CD8-positive, alpha-beta memory T cell (primary cell): ENCODE measurements around the gene CAP2. TPM values are rescaled to one million over a fixed set of nuclear protein-coding genes. Genes with fewer than 3 reads are reported as not detected.
"Not testable (repeated sequence)": the region's sequence is repeated elsewhere in the genome, so short reads cannot be mapped to it uniquely, and the experiment has no call there.

ENCODE experiments used
- CTCF ChIA-PET: fragments of 350-600 bp; sonication (Branson Sonifier 250); formaldehyde crosslinking; loops from one replicate; lab custom pipeline; 2021; ENCODE audit warnings: antibody characterized with exemption; lab: Charles Lee
- POLR2A ChIA-PET: fragments of 350-600 bp; sonication (Branson Sonifier 250); formaldehyde crosslinking; loops from one replicate; lab custom pipeline; 2021; ENCODE audit warnings: antibody characterized with exemption; lab: Charles Lee
- DNase-seq, 5 donors: peaks; one replicate each; pipeline versions ENCODE4 v3.0.0 to v3.0.0-alpha.2; 2020 to 2022; ENCODE audit warnings: mixed read lengths in 1 of 5
- H3K27ac ChIP-seq: one replicate; pipeline ENCODE4 v1.7.0; 2013; ENCODE audit warnings: low read depth, mild to moderate bottlenecking, low read length, moderate library complexity
- H3K27me3 ChIP-seq: 2 replicates; pipeline ENCODE4 v1.7.0; 2013; ENCODE audit warnings: low read length, mild to moderate bottlenecking; ENCODE audit not compliant: insufficient read depth, poor library complexity, severe bottlenecking
- H3K36me3 ChIP-seq: 2 replicates; pipeline ENCODE4 v1.7.0; 2013; ENCODE audit warnings: mild to moderate bottlenecking, low read length, moderate library complexity; ENCODE audit not compliant: insufficient read depth
- H3K4me1 ChIP-seq: 2 replicates; pipeline ENCODE4 v1.7.0; 2013; ENCODE audit warnings: mild to moderate bottlenecking, low read length, moderate library complexity; ENCODE audit not compliant: insufficient read depth
- H3K4me3 ChIP-seq: 2 replicates; pipeline ENCODE4 v1.7.0; 2013; ENCODE audit warnings: mild to moderate bottlenecking, low read length
- H3K9me3 ChIP-seq: 2 replicates; pipeline ENCODE4 v1.7.0; 2013; ENCODE audit warnings: mild to moderate bottlenecking, low read length
- H3K27ac Mint-ChIP-seq, 8 donors: one replicate each; pipeline ENCODE4 v1.8.0; 2020 to 2021; ENCODE audit warnings: mixed read lengths in 8 of 8, mild to moderate bottlenecking in 6 of 8, inconsistent platforms in 3 of 8, moderate library complexity in 3 of 8
- H3K27me3 Mint-ChIP-seq, 2 donors: one replicate each; pipeline ENCODE4 v1.8.0; 2020 to 2021; ENCODE audit warnings: mixed read lengths in 2 of 2, mild to moderate bottlenecking in 1 of 2, moderate library complexity in 1 of 2
- H3K36me3 Mint-ChIP-seq, 3 donors: one replicate each; pipeline ENCODE4 v1.8.0; 2020 to 2021; ENCODE audit warnings: mixed read lengths in 3 of 3, inconsistent platforms in 1 of 3, mild to moderate bottlenecking in 1 of 3
- H3K4me1 Mint-ChIP-seq, 3 donors: one replicate each; pipeline ENCODE4 v1.8.0; 2020 to 2021; ENCODE audit warnings: mixed read lengths in 3 of 3, inconsistent platforms in 1 of 3, mild to moderate bottlenecking in 1 of 3
- H3K4me3 Mint-ChIP-seq, 7 donors: one replicate each; pipeline ENCODE4 v1.8.0; 2020 to 2021; ENCODE audit warnings: mixed read lengths in 7 of 7, mild to moderate bottlenecking in 6 of 7, moderate library complexity in 4 of 7, inconsistent platforms in 2 of 7
- H3K9me3 Mint-ChIP-seq, 5 donors: one replicate each; pipeline ENCODE4 v1.8.0; 2020 to 2022; ENCODE audit warnings: mixed read lengths in 5 of 5, mild to moderate bottlenecking in 3 of 5, moderate library complexity in 2 of 5, inconsistent platforms in 1 of 5
- polyA plus RNA-seq: library from polyadenylated mRNA; unstranded; fragments of 300-500 nt; fragmentation: Illumina TruSeq; gene quantifications from one replicate; pipeline ENCODE4 v1.2.3, GENCODE V29; 2021
- total RNA-seq, 2 experiments: library from RNA; stranded (reverse); gene quantifications; one replicate each; pipeline ENCODE4 v1.2.3, GENCODE V29; 2021

Gene CAP2
- total and polyA plus RNA-seq, 3 experiments from 2014 or later = 1.0 TPM; not detected in 2

DNA sequence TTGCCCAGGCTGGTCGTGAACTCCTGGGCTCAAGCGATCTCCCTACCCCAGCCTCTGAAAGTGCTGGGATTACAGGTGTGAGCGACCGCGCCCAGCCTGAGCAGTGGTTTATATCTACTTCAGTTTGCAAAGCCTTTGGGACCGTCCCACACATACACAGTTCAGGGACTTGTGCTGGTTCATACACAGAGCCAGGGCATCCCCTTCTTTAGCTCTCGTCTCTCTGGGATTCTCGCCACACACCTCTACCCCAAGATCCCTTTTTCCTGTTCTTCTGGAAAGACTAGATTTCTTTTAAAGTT lies 12.5 kb downstream of the CAP2 start:
- peaks cover 0 to 8% of the 10 kb centered on the region in 2 donors for H3K27me3 Mint-ChIP-seq
- no peaks in the 10 kb centered on the region for H3K4me1 Mint-ChIP-seq
- no peaks in the 10 kb centered on the region for H3K9me3 ChIP-seq
- H3K36me3 Mint-ChIP-seq = no peaks in the 10 kb centered on the region
- H3K9me3 Mint-ChIP-seq = peaks cover 0 to 7% (median 3%) of the 10 kb centered on the region in 5 donors
- no peaks in the 10 kb centered on the region for H3K27me3 ChIP-seq
- H3K27ac Mint-ChIP-seq = no peak overlapping the region
- ChIA-PET POLR2A (no interaction called here), CTCF (no interaction called here)
- no peak for DNase-seq
- no peaks in the 10 kb centered on the region for H3K36me3 ChIP-seq
- no peak overlapping the region for H3K4me3 Mint-ChIP-seq
- H3K4me1 ChIP-seq = no peaks in the 10 kb centered on the region
- H3K4me3 ChIP-seq = no peak overlapping the region
- H3K27ac ChIP-seq = no peak overlapping the region

DNA sequence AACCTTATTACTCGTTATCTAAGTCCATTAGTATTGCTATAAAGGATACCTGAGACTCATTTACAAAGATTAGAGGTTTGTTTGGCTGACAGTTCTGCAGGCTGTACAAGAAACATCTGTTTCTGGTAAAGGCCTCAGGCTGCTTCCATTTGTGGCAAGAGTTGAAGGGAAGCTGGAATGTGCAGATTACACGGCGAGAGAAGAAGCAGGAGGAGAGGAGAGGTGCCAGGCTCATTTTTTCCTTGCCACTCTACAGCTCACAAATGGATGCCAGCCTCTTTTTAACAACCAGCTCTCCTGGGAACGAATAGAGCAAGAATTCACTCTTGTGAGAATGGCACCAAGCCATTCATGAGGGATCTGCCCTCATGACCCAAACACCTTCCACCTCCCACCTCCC lies 14.7 kb downstream of the CAP2 start:
- H3K27me3 ChIP-seq = no peaks in the 10 kb centered on the region
- ChIA-PET POLR2A (no interaction called here), CTCF (no interaction called here)
- Mint-ChIP-seq H3K27ac (no peak overlapping the region), H3K27me3 (peaks cover 1 to 12% of the 10 kb centered on the region in 2 donors), H3K36me3 (peaks cover 0 to 2% (median 0%) of the 10 kb centered on the region in 3 donors), H3K9me3 (peaks cover 0 to 8% (median 7%) of the 10 kb centered on the region in 5 donors), H3K4me3 (no peak overlapping the region), H3K4me1 (no peaks in the 10 kb centered on the region)
- no peak overlapping the region for H3K27ac ChIP-seq
- H3K4me1 ChIP-seq = no peaks in the 10 kb centered on the region
- no peak for DNase-seq
- H3K4me3 ChIP-seq = no peak overlapping the region
- no peaks in the 10 kb centered on the region for H3K9me3 ChIP-seq
- no peaks in the 10 kb centered on the region for H3K36me3 ChIP-seq

DNA sequence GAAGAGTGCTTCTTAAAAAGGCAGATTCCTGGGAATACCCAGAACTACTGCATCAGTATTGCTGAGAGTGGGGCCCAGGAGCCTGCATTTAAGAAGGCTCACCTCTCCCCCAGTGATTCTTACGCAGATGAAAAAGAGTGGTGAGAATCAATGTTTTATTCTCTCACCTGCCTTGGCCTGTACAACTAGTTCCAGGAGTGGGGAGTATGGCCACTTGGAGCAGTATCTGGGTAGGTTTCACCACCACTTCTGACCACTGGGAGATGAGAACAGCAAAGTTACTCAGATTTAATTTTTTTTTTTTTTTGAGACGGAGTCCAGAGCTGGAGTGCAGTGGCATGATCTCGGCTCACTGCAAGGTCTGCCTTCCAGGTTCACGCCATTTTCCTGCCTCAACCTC lies 16.9 kb downstream of the CAP2 start:
- Mint-ChIP-seq H3K4me1 (no peaks in the 10 kb centered on the region), H3K9me3 (peaks cover 0 to 8% (median 7%) of the 10 kb centered on the region in 5 donors), H3K27ac (no peak overlapping the region), H3K36me3 (peaks cover 0 to 2% (median 0%) of the 10 kb centered on the region in 3 donors), H3K4me3 (no peak overlapping the region), H3K27me3 (peaks cover 3 to 9% of the 10 kb centered on the region in 2 donors)
- CTCF ChIA-PET = no interaction called here
- no peak for DNase-seq
- H3K9me3 ChIP-seq = no peaks in the 10 kb centered on the region
- no peaks in the 10 kb centered on the region for H3K4me1 ChIP-seq
- POLR2A ChIA-PET = no interaction called here
- no peaks in the 10 kb centered on the region for H3K27me3 ChIP-seq
- H3K4me3 ChIP-seq = no peak overlapping the region
- H3K27ac ChIP-seq = no peak overlapping the region
- no peaks in the 10 kb centered on the region for H3K36me3 ChIP-seq

DNA sequence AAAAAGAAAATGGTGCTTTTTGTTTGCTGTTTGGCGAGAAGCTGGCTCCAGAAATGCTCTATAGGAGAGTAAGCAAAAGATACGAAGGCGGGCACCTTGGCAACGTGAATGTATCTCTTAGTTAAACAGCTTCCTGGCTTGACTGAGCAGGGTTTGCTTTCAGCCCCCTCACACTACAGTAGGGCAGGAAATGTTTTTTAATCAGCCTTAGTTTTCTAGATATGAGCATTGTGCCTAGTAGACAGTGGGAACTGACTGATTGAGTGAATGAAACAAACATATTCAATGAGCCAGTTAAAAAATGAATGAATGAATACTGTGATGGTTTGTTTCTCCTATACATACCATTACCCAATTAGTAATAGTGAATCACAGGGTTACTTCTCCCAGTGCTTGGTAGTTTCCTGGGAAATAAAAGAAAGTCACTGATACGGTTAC lies 19.9 kb downstream of the CAP2 start:
- Histone ChIP-seq H3K9me3 (no peaks in the 10 kb centered on the region), H3K4me3 (no peak overlapping the region), H3K4me1 (no peaks in the 10 kb centered on the region), H3K27ac (no peak overlapping the region), H3K27me3 (no peaks in the 10 kb centered on the region), H3K36me3 (no peaks in the 10 kb centered on the region)
- peaks cover 0 to 2% (median 0%) of the 10 kb centered on the region in 3 donors for H3K36me3 Mint-ChIP-seq
- DNase-seq = no peak
- ChIA-PET POLR2A (no interaction called here), CTCF (no interaction called here)
- H3K27me3 Mint-ChIP-seq = peaks cover 3 to 13% of the 10 kb centered on the region in 2 donors
- no peaks in the 10 kb centered on the region for H3K4me1 Mint-ChIP-seq
- no peak overlapping the region for H3K4me3 Mint-ChIP-seq
- H3K9me3 Mint-ChIP-seq = peaks cover 0 to 7% (median 6%) of the 10 kb centered on the region in 5 donors
- H3K27ac Mint-ChIP-seq = no peak overlapping the region

DNA sequence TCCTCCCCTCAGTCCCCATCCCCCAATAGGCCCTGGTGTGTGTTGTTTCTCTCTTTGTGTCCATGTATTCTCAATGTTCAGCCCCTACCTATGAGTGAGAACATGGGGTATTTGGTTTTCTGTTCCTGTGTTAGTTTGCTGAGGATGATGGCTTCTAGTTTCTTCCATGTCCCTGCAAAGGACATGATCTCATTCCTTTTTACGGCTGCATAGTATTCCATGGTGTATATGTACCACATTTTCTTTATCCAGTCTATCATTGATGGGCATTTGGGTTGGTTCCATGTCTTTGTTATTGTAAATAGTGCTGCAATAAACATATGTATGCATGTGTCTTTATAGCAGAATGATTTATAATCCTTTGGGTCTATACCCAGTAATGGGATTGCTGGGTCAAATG lies 21.0 kb downstream of the CAP2 start:
- CTCF ChIA-PET, POLR2A ChIA-PET, H3K27ac Mint-ChIP-seq, H3K9me3 ChIP-seq, H3K27me3 ChIP-seq, H3K4me3 ChIP-seq, H3K36me3 ChIP-seq, H3K36me3 Mint-ChIP-seq, H3K4me1 ChIP-seq, H3K4me3 Mint-ChIP-seq, H3K4me1 Mint-ChIP-seq, H3K27ac ChIP-seq, DNase-seq, H3K9me3 Mint-ChIP-seq: not testable (repeated sequence)
- peaks cover 3 to 18% of the 10 kb centered on the region in 2 donors for H3K27me3 Mint-ChIP-seq

DNA sequence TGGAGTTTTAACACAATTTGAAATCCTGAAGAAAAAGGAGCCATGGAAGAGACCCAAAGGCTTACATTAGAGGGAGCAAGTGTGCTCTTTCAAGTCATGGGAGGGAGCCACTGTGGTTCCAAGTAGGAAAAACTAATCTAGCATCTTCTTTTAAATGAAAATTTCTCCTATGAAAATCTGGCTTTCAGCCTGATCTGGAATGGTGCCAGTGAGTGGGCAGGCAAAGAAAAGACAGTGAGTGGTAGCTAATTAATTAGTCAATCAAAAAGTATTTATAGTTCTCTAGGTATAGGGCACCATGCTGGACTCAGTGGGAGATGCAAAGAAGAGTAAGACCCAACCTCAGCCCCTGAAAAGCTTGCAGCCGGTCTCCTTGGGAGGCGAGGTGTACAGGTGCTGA lies 21.9 kb downstream of the CAP2 start:
- Mint-ChIP-seq H3K4me3 (no peak overlapping the region), H3K27me3 (peaks cover 3 to 13% of the 10 kb centered on the region in 2 donors)
- no peaks in the 10 kb centered on the region for H3K4me1 ChIP-seq

DNA sequence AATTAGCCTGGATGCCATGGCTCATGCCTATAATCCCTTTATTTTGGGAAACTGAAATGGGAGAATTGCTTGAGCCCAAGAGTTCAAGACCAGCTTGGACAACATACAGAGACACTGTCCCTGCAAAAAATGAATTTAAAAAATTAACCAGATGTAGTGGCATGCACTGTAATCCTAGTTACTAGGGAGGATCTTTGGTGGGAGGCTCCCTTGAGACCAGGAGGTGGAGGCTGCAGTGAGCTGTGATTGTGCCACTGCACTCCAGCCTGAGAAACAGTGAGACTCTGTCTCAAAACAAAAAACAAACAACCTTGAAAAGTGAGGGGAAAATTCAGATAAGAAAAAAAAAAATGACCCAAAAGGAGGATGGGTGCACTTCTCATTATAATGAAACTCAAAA lies 23.4 kb downstream of the CAP2 start:
- H3K27ac Mint-ChIP-seq = no peak overlapping the region
- no peaks in the 10 kb centered on the region for H3K4me1 Mint-ChIP-seq
- no peak overlapping the region for H3K4me3 Mint-ChIP-seq
- peaks cover 0 to 2% (median 0%) of the 10 kb centered on the region in 3 donors for H3K36me3 Mint-ChIP-seq
- no peak for DNase-seq
- Histone ChIP-seq H3K9me3 (no peaks in the 10 kb centered on the region), H3K27ac (no peak overlapping the region), H3K4me3 (no peak overlapping the region), H3K27me3 (no peaks in the 10 kb centered on the region), H3K4me1 (no peaks in the 10 kb centered on the region), H3K36me3 (no peaks in the 10 kb centered on the region)
- peaks cover 0 to 2% (median 0%) of the 10 kb centered on the region in 5 donors for H3K9me3 Mint-ChIP-seq
- ChIA-PET POLR2A (no interaction called here), CTCF (no interaction called here)
- H3K27me3 Mint-ChIP-seq = peaks cover 3 to 14% of the 10 kb centered on the region in 2 donors

More for the DNA sequence above, 21.9 kb downstream of the CAP2 start:
- Histone ChIP-seq H3K36me3 (no peaks in the 10 kb centered on the region), H3K4me3 (no peak overlapping the region), H3K9me3 (no peaks in the 10 kb centered on the region), H3K27me3 (no peaks in the 10 kb centered on the region), H3K27ac (no peak overlapping the region)
- ChIA-PET CTCF (no interaction called here), POLR2A (no interaction called here)
- Mint-ChIP-seq H3K9me3 (peaks cover 0 to 7% (median 3%) of the 10 kb centered on the region in 5 donors), H3K27ac (no peak overlapping the region), H3K4me1 (no peaks in the 10 kb centered on the region), H3K36me3 (peaks cover 0 to 2% (median 0%) of the 10 kb centered on the region in 3 donors)
- DNase-seq = no peak

DNA sequence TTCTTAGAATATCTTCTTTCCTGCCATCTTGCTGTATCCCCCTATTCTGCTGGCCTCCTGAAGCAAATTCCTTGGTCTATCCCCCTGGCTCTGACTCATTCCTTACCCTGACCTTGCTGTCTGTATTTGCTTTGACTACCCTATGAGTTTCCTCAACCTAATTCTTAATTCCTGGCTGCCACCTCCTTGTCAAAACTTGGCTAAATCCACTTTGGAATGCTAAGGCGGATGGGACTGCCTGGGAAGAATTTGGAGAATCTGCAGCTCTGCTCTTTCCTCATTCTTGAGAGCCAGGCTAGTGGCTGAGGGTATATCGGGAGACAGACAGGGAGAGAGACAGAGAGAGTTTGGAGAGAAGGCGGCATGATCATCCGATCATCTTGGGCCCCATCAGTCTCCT lies 24.4 kb downstream of the CAP2 start:
- Mint-ChIP-seq H3K9me3 (peaks cover 0 to 2% (median 0%) of the 10 kb centered on the region in 5 donors), H3K4me3 (no peak overlapping the region), H3K27me3 (peaks cover 2 to 16% of the 10 kb centered on the region in 2 donors), H3K36me3 (no peaks in the 10 kb centered on the region), H3K27ac (no peak overlapping the region), H3K4me1 (no peaks in the 10 kb centered on the region)
- ChIA-PET POLR2A (no interaction called here), CTCF (no interaction called here)
- no peak for DNase-seq
- Histone ChIP-seq H3K27ac (no peak overlapping the region), H3K27me3 (no peaks in the 10 kb centered on the region), H3K36me3 (no peaks in the 10 kb centered on the region), H3K9me3 (no peaks in the 10 kb centered on the region), H3K4me3 (no peak overlapping the region), H3K4me1 (no peaks in the 10 kb centered on the region)
